Suprapubic skin (tissue), 4 donors: ENCODE results near the gene TP73. TPM values are rescaled to one million over a fixed set of nuclear protein-coding genes. Genes with fewer than 3 reads are reported as not detected.

Experiments used
- DNase-seq, 2 donors: peaks; one replicate each; pipeline ENCODE4 v3.0.0-alpha.2; 2019; ENCODE audit warnings: low spot score in 2 of 2
- H3K27ac ChIP-seq: fragments of 200-600 bp; sonication (generic); one replicate; pipeline ENCODE4 v1.5.1; 2019
- H3K27me3 ChIP-seq: fragments of 200-600 bp; sonication (generic); one replicate; pipeline ENCODE4 v1.5.1; 2019
- H3K36me3 ChIP-seq: fragments of 200-600 bp; sonication (generic); one replicate; pipeline ENCODE4 v1.5.1; 2019
- H3K4me1 ChIP-seq: fragments of 200-600 bp; sonication (generic); one replicate; pipeline ENCODE4 v1.5.1; 2019
- H3K4me3 ChIP-seq: fragments of 200-600 bp; sonication (generic); one replicate; pipeline ENCODE4 v1.5.1; 2019; ENCODE audit warnings: mild to moderate bottlenecking
- H3K9me3 ChIP-seq: fragments of 200-600 bp; sonication (generic); one replicate; pipeline ENCODE4 v1.5.1; 2019
- EP300 ChIP-seq: sonication (generic); formaldehyde crosslinking; IDR thresholded peaks from one replicate; pipeline ENCODE4 v1.6.1; 2017; ENCODE audit warnings: antibody characterized with exemption
- POLR2A ChIP-seq, 2 donors: fragments of 450-650 bp; IDR thresholded peaks; one replicate each; pipeline ENCODE4 v1.6.1; 2017; ENCODE audit warnings: antibody characterized with exemption in 2 of 2, mild to moderate bottlenecking in 2 of 2, moderate library complexity in 2 of 2
- POLR2AphosphoS5 ChIP-seq, 3 donors: sonication (generic); formaldehyde crosslinking; IDR thresholded peaks; one replicate each; pipeline ENCODE4 v1.6.1; 2017; ENCODE audit warnings: antibody characterized with exemption in 3 of 3
- WGBS: methylation state at CpG from one replicate; pipeline ENCODE4 v1.1.5; 2018; 5-methylcytosine and 5-hydroxymethylcytosine counted together
- total RNA-seq, 4 donors: library from RNA; depleted of rRNA; stranded (reverse); fragments of >200 nt; gene quantifications; one replicate each; pipeline ENCODE4 v1.1.0, GENCODE V29; 2016
- TF ChIP-seq, protein P1 (sequence below), 2 donors: fragments of 200-600 bp in 1 of 2; fragments of 450-650 bp in 1 of 2; sonication (generic) in 1 of 2; IDR thresholded peaks; one replicate each; pipeline ENCODE4 v1.5.1; 2016 to 2019; ENCODE audit warnings: antibody characterized with exemption in 2 of 2, mild to moderate bottlenecking in 1 of 2, moderate library complexity in 1 of 2

The TP73 gene
- total RNA-seq, 4 donors from 2014 or later, result 8.8 to 24.7 (median 16.9) TPM

DNA sequence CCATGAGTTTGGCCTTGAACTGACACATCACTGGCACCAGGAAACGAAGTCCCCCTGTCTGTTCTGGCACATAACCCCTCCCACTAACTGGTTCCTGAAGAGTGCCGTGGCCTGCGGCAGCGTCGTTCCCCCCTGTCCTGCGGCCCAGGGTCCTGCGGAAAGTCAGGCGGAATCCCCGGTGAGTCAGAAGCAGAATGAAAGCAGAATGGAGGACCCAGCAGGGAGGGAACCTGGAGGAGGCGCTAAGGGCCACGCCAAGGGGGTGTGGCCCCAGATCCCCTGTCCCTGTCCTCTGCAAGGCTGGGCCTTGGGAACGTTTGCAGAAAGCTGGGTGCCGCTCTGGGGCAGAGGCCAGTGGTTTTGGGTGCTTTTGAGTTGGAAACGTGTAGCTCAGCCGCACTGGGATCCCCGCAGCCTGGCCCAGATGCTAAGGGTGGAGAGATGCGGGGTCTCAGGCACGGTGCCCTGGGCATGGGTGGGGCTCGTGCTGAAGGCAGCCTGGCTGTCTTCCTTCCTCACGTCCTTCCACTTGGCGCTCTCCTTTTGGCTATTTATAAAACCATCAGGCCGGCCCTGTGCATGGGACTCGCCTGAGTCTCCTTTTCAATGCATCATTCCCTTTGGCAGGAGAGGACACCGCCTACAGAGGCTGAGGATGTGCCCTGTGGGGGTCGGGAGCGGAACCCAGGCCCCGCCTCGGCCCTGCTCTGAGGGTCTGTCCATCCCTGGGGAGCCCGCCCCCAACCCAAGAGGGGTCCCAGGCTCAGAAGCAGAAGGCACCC lies 36.2 kb downstream of the TP73 start:
- DNase-seq, result no peak
- H3K27ac ChIP-seq, result no peak overlapping the region
- WGBS, result 26% methylated on average over 28 of the region's 29 CpGs
- peaks cover 29% of the 10 kb centered on the region for H3K27me3 ChIP-seq
- H3K36me3 ChIP-seq, result no peaks in the 10 kb centered on the region
- peaks cover 52% of the 10 kb centered on the region for H3K4me1 ChIP-seq
- TF ChIP-seq POLR2A (IDR thresholded peaks at IDR 0.05) (no peak), EP300 (no peak), POLR2AphosphoS5 (IDR thresholded peaks at IDR 0.05) (no peak)
- TF ChIP-seq, protein P1, sequence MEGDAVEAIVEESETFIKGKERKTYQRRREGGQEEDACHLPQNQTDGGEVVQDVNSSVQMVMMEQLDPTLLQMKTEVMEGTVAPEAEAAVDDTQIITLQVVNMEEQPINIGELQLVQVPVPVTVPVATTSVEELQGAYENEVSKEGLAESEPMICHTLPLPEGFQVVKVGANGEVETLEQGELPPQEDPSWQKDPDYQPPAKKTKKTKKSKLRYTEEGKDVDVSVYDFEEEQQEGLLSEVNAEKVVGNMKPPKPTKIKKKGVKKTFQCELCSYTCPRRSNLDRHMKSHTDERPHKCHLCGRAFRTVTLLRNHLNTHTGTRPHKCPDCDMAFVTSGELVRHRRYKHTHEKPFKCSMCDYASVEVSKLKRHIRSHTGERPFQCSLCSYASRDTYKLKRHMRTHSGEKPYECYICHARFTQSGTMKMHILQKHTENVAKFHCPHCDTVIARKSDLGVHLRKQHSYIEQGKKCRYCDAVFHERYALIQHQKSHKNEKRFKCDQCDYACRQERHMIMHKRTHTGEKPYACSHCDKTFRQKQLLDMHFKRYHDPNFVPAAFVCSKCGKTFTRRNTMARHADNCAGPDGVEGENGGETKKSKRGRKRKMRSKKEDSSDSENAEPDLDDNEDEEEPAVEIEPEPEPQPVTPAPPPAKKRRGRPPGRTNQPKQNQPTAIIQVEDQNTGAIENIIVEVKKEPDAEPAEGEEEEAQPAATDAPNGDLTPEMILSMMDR (IDR thresholded peaks at IDR 0.05), result no peak
- no peaks in the 10 kb centered on the region for H3K9me3 ChIP-seq
- H3K4me3 ChIP-seq, result no peak overlapping the region

GRCh38 chr1:3689138-3689750 lies 36.9 kb downstream of the TP73 start:
- Histone ChIP-seq H3K9me3 (no peaks in the 10 kb centered on the region), H3K36me3 (no peaks in the 10 kb centered on the region), H3K27me3 (peaks cover 26% of the 10 kb centered on the region), H3K4me3 (no peak overlapping the region), H3K4me1 (peaks cover 47% of the 10 kb centered on the region), H3K27ac (no peak overlapping the region)
- DNase-seq, result no peak
- 57% methylated on average over 19 of the region's 19 CpGs for WGBS
- TF ChIP-seq, protein P1 (IDR thresholded peaks at IDR 0.05), result no peak
- TF ChIP-seq POLR2A (IDR thresholded peaks at IDR 0.05), result no peak
- TF ChIP-seq POLR2AphosphoS5 (IDR thresholded peaks at IDR 0.05), result no peak
- no peak for TF ChIP-seq EP300

- H3K27ac ChIP-seq, result no peak overlapping the region
- peaks cover 22% of the 10 kb centered on the region for H3K27me3 ChIP-seq
- TF ChIP-seq POLR2AphosphoS5 (IDR thresholded peaks at IDR 0.05) (no peak), EP300 (no peak), POLR2A (IDR thresholded peaks at IDR 0.05) (no peak)
- TF ChIP-seq, protein P1 (IDR thresholded peaks at IDR 0.05), result no peak
- DNase-seq, result no peak
- WGBS, result 72% methylated on average over 37 of the region's 50 CpGs
- H3K4me1 ChIP-seq, result peaks cover 40% of the 10 kb centered on the region
- no peaks in the 10 kb centered on the region for H3K9me3 ChIP-seq
- H3K4me3 ChIP-seq, result peak overlapping the region; percentile 17
- no peaks in the 10 kb centered on the region for H3K36me3 ChIP-seq
Measured at GRCh38 chr1:3690282-3691065, 38.2 kb downstream of the TP73 start.

- DNase-seq, result no peak
- H3K27ac ChIP-seq, result no peak overlapping the region
- peak overlapping the region; percentile 17 for H3K4me3 ChIP-seq
- no peaks in the 10 kb centered on the region for H3K9me3 ChIP-seq
- TF ChIP-seq, protein P1 (IDR thresholded peaks at IDR 0.05), result no peak
- no peak for TF ChIP-seq POLR2AphosphoS5 (IDR thresholded peaks at IDR 0.05)
- no peak for TF ChIP-seq POLR2A (IDR thresholded peaks at IDR 0.05)
- no peak for TF ChIP-seq EP300
- H3K27me3 ChIP-seq, result peaks cover 33% of the 10 kb centered on the region
- H3K4me1 ChIP-seq, result peaks cover 46% of the 10 kb centered on the region
- H3K36me3 ChIP-seq, result no peaks in the 10 kb centered on the region
- 84% methylated on average over 13 of the region's 24 CpGs for WGBS
Measured at GRCh38 chr1:3691421-3692204, 39.3 kb downstream of the TP73 start.
